HUDEP-2 (cell line): ENCODE data around the gene IRGM.
"Not testable (repeated sequence)": the region's sequence is repeated elsewhere in the genome, so short reads cannot be mapped to it uniquely, and the experiment has no call there.

Experiments
- DNase-seq, 76 experiments: peaks; one replicate each; lab custom pipeline; 2025; ENCODE audit not compliant: unreplicated experiment in 76 of 76; lab: John Stamatoyannopoulos, UW

IRGM gene, protein sequence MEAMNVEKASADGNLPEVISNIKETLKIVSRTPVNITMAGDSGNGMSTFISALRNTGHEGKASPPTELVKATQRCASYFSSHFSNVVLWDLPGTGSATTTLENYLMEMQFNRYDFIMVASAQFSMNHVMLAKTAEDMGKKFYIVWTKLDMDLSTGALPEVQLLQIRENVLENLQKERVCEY

DNA sequence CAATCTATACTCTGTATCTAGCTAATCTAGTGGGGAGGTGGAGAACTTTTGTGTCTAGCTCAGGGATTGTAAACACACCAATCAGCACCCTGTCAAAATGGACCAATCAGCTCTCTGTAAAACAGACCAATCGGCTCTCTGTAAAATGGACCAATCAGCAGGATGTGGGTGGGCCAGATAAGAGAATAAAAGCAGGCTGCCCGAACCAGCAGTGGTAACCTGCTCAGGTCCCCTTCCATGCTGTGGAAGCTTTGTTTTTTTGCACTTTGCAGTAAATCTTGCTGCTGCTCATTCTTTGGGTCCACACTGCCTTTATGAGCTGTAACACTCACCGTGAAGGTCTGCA, at the start of gene IRGM:
TSS of gene IRGM (plus strand) at position 214 of the 346 bp plus-strand sequence. CDS start 1,603 bp downstream, outside the sequence.
- not testable (repeated sequence) for DNase-seq

DNA sequence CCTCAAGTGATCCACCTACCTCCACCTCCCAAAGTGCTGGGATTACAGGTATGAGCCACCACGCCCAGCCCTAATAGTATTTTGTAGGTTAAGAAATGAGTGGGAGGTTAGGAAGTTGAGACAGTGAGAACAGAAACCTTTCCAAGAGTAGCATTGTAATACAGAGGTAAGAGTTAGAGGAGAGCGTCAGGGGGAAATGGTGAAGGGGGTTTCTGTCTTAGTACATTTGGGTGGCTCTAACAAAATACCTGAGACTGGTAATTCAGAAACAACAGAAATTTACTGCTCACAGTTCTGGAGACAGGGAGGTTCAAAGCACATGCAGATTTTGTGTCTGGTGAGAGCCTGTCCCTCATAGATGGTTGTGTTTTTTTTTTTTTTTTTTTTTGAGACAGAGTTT, 48.9 kb upstream of the IRGM start:
- no peak for DNase-seq

DNA sequence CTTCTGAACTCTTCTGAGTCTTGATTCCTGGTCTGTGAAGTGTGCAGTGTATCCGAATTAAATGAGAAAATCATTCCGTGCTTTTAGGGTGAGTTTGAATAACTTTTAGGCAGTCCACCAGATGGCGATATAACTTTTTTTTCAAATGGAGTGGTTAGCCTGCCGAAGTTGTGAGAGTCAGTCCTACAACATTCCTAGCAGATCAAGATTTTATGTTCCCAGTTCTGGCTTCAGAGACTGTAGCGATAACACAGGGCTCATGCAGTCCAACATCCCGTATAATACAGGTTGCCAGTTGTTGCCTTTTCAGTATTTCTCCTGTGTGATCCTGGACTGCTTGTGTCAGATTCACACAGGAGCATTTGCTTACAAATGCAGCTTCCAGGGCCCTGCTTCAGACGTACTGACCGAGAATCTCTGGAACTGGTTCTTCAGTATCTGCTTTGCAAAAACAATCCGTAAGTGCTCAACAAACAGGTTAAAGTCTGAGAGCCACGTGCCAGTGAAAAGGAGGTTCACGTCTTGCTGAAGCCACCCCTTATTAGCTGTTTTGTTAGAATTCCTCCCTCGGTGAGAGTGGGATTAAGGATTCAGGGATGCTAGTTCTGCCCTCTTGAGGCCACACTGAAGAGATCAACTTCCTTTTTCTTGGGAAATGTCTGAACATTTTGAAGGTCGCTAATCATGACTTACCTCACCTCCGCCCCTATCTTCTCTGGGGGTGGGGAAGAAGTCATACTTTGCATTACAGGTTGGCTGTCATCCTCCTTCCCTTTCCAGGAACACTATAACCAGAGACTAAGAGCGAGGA, 45.0 kb upstream of the IRGM start:
- peak in 13 of 76 experiments; percentile 1 to 36 (median 13) for DNase-seq

DNA sequence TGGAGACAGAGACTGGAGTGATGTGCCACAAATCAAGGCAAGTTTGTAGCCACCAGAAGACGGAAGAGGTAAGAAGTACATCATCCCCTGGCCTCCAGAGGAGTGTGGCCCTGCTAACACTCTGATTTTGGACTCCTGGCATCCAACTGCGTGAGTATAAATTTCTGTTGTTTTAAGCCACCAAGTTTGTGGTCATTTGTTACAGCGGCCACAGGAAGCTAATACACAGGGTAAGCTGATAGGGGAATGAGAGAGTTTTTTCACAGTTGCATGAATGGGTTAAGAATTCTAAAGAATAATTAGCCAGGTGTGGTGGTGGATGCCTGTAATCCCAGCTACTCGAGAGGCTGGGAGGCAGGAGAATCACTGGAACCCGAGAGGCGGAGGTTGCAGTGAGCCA, 41.9 kb upstream of the IRGM start:
- no peak for DNase-seq

DNA sequence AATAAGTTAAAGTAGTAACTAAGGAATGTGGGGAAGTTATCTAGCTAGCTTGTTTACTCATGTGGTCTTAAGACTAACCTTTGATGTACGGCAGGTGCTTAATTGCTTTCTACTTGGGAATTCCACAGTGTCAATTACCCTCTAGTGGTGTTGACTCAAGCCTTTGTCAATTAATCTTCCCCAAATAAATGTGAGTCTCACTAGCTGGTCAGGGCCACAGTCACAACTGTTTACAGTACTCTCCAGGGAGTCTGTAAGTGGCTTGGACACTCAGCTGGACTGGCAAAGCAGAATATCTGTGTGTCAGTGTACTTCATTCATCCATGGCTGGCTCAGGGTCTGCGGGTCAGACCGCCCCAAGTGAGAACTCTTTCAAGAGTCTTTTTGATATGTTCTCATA, 37.0 kb upstream of the IRGM start:
- no peak for DNase-seq

DNA sequence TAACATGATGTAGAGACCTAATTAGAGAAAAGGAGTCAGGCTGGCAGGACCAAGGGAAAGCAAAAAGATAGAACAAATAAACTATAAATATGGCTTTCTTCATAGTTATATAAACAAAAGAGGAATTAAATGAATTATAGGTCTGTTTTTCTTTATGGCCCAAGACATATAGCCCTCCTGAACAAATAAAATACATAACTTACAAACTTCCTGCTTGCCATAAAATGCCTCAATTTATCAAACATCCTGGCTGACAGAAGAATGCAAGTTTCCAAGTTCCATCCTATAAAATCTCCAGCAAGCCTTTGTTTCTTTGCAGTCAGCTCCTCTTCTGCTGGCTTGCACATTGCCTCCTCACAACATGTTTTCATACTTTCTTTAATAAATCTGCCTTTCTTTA, 31.3 kb upstream of the IRGM start:
- no peak for DNase-seq

DNA sequence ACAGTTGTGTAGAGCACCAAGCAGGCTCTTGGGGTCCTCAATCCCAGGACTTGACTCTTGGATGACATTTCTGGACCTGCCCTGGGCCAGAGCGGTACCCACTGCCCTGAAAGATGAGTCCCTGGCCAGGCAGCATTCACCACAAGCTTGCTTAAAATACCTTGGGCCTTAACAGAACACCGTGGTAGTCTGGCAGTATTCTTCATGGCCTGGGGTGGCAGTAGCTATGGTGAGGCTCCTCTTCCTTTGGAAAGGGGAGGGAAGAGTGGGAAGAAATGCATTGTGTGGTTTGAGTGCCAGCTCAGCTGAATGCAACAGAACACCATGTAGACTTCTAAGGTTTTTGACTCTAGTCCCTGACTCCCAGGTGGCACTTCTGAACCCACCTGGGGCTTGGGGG, 29.4 kb upstream of the IRGM start:
- DNase-seq: no peak

DNA sequence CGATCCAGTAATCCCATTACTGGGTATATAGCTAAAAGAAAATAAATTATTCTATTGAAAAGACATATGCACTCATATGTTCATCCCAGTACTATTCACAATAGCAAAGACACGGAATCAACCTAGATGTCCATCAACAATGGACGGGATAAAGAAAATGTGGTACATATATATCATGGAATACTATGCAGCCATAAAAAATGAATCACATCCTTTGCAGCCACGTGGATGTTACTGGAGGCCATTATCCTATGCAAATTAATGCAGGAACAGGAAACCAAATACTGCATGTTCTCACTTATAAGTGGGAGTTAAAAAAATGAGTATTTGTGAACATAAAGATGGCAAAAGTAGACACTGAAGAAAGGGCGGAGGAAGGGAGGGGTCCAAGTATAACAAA, 16.6 kb upstream of the IRGM start:
- no peak for DNase-seq

DNA sequence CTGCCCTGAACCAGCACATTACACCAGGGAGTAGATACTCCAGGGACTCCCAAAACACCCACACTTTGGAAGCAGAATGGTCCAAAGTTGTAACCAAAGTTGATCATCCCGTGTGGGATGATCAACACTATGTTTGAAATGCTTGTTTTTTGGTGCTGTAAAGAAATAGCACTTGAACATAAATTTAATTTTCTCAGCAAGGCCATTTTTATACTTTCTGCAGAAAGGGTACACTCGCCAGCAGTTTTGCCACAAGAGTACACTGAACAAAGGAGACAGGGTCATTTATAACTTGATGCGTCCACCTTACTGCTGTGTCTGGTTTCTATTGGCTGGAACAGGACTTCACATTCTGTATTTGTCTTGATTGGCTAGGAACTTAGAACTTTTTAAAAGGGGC, 14.5 kb upstream of the IRGM start:
- DNase-seq: not testable (repeated sequence)

DNA sequence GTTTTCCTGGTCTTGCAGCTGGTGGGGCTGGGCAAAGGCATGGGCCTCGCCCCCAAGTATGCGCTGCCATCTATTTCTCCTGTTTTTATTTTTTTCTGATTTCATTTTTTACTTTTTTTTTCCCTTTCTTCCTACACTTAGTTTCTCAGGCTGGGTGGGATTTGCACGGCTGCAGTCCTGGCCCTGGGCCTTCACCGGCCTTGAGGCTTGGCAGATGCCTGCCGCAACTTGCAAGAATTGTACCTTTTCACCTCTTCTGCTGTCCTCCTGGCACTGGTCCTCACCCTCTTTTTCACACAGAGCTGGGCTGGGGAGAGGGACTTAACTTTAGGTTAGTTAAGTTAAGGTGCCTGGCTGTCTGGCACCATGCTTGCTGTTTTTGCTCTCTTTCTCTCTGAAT, 10.3 kb upstream of the IRGM start:
- no peak for DNase-seq

DNA sequence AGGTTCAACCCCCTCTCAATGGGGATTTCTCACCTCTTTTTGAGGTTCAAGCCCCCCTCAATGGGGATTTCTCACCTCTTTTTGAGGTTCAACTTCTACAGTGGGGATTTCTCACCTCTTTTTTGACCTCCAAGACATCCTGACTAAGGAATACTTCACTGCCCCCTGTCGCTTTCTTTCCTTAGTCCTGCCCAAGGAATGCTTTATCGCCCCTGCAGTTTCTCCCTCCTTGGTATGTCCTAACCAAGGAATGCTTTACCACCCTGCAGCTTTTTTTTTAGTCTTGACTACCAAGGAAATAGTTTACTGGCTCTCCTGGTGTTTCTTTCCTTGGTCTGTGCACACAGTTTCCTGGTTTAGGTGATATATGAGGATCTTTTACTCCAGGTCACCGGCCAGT, 9.6 kb upstream of the IRGM start:
- DNase-seq: no peak

DNA sequence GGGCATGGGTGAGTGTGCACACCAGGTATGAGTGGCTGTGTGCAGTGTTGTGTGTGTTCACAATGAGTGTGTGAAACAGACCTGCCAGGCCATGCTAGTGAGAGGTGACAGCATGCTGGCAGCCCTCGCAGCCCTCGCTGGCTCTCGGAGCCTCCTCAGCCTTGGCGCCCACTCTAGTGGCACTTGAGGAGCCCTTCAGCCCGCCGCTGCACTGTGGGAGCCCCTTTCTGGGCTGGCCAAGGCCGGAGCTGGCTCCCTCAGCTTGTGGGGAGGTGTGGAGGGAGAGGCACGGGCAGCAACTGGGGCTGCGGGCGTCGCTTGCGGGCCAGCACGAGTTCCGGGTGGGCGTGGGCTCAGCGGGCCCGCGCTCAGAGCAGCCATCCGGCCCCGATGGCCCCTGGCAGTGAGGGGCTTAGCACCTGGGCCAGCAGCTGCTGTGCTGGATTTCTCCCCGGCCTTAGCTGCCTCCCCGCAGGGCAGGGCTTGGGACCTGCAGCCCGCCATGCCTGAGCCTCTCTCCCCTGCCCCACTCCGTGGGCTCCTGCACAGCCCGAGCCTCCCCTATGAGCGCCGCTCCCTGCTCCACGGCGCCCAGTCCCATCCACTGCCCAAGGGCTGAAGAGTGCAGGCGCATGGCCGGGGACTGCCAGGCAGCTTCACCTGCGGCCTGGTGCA, 999 bp upstream of the IRGM start:
- not testable (repeated sequence) for DNase-seq

DNA sequence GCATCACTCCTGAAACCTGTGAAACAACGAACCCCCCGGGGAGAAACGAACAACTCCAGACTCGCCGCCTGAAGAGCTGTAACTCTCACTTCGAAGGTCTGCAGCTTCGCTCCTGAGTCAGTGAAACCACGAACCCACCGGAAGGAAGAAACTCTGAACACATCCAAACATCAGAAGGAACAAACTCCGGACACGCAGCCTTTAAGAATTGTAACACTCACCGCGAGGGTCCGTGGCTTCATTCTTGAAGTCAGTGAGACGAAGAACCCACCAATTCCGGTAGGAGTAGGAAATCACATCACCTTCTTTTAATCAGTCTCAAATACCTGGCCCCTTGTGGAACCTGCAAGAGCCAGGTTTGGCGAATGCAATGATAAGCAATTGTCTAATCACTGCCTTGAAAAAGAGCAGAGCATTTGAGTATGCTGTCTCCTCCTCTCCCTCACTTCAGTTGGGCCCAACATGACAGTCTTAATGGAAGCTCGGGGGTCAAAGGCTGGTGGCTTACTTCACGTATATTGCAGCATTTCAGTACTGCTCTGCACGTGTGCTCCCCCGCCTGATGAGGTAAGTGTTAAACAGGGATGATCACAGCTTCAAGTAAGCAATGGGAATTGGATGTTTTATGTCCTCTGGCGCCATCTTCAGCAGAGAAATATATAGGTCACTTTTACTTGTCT, 473 bp downstream of the IRGM start:
- DNase-seq: peak in 49 of 76 experiments; percentile 1 to 62 (median 25)

DNA sequence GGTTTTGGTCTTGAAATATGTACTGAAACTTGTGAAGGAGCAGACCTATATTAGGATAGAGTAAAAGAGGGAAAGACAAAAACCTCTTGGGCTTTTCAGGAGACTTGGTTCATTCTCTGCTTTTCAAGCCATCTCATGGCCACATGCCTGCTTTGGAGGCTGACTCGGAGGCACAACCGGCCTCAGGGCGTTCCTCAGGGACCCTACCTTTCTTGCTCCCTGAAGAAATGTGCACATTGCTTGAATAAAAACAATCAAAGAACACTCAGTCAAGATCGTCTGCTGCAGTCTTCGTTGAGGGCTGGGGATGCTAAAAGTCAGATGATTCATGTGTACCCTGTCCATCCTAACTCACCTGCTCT, 994 bp downstream of the IRGM start:
- DNase-seq: no peak

DNA sequence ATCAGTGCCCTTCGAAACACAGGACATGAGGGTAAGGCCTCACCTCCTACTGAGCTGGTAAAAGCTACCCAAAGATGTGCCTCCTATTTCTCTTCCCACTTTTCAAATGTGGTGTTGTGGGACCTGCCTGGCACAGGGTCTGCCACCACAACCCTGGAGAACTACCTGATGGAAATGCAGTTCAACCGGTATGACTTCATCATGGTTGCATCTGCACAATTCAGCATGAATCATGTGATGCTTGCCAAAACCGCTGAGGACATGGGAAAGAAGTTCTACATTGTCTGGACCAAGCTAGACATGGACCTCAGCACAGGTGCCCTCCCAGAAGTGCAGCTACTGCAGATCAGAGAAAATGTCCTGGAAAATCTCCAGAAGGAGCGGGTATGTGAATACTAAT, 1.9 kb downstream of the IRGM start:
- DNase-seq: no peak

DNA sequence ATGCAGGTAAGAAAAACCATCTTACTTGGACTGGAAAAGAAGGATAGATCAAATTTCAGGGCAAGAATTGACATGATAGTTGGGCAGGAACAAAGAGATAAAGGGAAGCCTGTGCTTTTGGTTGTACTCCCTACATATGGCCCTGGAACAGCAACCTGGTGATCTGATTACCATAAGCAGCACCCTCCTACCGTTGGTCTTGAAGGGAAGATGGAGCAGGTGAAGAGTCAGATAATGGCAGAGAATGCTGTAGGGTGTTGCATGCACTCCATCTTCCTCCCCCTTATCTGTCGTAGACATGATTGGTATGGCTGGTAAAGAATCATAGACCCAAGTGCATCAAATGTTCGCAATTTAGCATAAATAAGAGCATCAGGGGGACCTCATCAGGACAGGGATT, 4.7 kb downstream of the IRGM start:
- DNase-seq: no peak

DNA sequence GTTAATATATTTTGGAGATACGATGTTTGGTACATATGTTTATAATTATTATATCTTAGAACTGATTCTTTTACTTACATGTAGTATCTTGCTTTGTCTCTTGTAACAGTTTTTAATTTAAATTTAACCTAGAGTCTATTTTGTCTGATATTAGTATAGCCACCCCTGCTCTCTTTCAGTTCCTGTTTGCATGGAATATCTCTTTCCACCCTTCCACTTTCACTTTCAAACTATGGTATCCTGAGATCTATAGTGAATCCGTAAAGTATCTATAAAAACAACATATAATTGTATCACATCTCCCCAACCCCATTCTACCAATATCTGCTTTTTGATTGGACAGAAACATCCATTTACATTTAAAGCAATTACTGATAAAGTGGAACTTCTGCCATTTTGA, 7.2 kb downstream of the IRGM start:
- DNase-seq: no peak

DNA sequence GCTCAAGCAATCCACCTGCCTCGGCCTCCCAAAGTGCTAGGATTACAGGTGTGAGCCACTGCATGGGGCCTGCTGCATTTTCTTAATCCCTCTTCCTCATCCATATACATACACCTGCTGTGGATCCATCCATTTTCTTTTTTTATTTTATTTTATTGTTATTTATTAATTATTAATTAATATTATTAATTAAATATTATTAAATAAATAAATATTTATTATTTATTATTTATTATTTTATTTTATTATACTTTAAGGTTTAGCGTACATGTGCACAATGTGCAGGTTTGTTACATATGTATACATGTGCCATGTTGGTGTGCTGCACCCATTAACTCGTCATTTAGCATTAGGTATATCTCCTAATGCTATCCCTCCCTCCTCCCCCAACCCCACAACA, 10.4 kb downstream of the IRGM start:
- DNase-seq: not testable (repeated sequence)

DNA sequence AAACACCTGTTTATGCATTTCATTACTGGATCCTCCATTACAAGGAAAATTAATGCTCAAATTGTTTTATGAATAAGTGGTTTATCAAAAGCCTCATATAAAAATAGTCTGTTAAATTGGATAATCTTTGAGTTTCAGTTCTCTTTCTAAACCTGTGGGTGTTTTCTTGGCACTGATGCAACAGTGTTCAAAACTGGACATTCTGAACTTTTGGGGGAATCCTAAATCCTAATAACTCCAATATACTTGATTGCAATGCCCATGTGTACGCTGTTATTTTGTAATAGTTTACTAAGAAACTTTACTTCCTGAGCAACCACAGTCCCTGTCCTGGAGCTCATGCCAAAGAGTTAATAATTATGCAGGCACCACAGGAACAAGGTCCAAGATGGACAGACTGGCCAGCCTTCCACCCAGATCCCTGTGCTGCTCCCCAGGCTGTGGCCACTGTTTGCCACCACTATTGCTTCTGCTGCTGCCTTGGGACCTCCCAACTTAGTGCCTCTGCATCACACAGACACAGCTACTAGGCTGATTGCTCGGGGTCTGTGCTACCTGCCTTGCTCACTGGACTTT, 14.0 kb downstream of the IRGM start:
- no peak for DNase-seq

DNA sequence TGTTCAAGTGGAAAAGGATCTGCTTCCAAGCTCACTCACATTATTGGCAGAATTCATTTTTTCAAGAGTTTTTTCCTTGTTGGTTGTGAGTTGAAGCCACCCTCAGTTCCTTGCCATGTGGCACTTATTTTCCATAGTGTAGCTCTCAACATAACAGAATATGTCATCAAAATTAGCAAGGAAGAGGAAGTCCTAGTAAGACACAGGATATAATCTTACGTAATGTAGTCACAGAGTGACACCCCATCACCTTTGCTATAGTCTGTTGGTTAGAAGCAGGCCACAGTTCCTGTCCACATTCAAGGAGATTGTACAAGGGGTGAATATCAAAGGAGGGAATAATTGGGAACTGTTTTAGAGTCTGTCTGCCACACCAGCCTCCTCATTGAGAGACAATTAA, 15.7 kb downstream of the IRGM start:
- no peak for DNase-seq

DNA sequence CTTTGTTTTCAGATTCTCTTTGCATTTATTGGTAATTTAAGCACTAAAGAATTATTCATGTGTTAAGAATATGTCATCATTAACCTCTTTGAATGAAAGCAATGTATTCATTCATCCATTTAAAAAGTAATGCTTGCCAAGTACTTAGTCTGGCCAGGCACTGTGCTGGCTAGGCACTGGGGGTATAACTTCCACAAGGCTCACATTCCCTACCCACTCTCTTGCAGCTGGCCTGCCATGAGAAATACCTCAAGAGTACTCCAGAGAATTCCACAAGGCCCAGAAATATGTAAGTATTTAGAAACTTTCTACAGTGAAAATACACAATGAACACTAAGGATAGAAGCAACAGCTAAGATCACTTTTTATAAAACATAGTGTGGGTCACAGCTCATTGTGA, 33.0 kb downstream of the IRGM start:
- no peak for DNase-seq
